Transverse colon (tissue), 4 donors: Measurements from ENCODE around the gene AGPAT2. TPM values are rescaled to one million over a fixed set of nuclear protein-coding genes. Genes with fewer than 3 reads are reported as not detected.

Source experiments
- DNase-seq: peaks from one replicate; pipeline ENCODE4 v3.0.0-alpha.2; 2019
- H3K27ac ChIP-seq, 4 donors: fragments of 200-600 bp; sonication (generic); 2 replicates each; pipeline ENCODE4 v1.5.1; 2016 to 2018; ENCODE audit warnings: inconsistent platforms in 4 of 4
- H3K27me3 ChIP-seq: fragments of 200-600 bp; sonication (generic); 2 replicates; pipeline ENCODE4 v1.5.1; 2017; ENCODE audit warnings: inconsistent platforms
- H3K36me3 ChIP-seq, 4 donors: fragments of 200-600 bp; sonication (generic); 2 replicates each; pipeline ENCODE4 v1.5.1; 2017 to 2019; ENCODE audit warnings: inconsistent platforms in 4 of 4
- H3K4me1 ChIP-seq, 4 donors: fragments of 200-600 bp; sonication (generic); 2 replicates each; pipeline ENCODE4 v1.5.1; 2017 to 2020; ENCODE audit warnings: inconsistent platforms in 4 of 4
- H3K4me3 ChIP-seq, 4 donors: fragments of 200-600 bp; sonication (generic); 1 replicate in 1 of 4; 2 replicates in 3 of 4; pipeline versions ENCODE4 v1.5.1 to v1.6.1; 2017 to 2019; ENCODE audit warnings: inconsistent platforms in 4 of 4
- H3K9me3 ChIP-seq, 2 donors: fragments of 200-600 bp; sonication (generic); 2 replicates each; pipeline ENCODE4 v1.5.1; 2017 to 2019; ENCODE audit warnings: inconsistent platforms in 2 of 2
- EP300 ChIP-seq: sonication (generic); formaldehyde crosslinking; IDR thresholded peaks from one replicate; pipeline ENCODE4 v1.6.1; 2017; ENCODE audit warnings: antibody characterized with exemption, low read depth
- POLR2A ChIP-seq: fragments of 450-650 bp; IDR thresholded peaks from one replicate; pipeline ENCODE4 v1.6.1; 2016; ENCODE audit warnings: antibody characterized with exemption, mild to moderate bottlenecking, moderate library complexity
- POLR2AphosphoS5 ChIP-seq, 3 donors: sonication (generic); formaldehyde crosslinking; IDR thresholded peaks; one replicate each; pipeline ENCODE4 v1.6.1; 2016; ENCODE audit warnings: antibody characterized with exemption in 3 of 3
- WGBS, 2 donors: methylation state at CpG; one replicate each; pipeline ENCODE4 v1.1.5; 2018; ENCODE audit warnings: low coverage in 1 of 2; 5-methylcytosine and 5-hydroxymethylcytosine counted together
- in situ Hi-C, 4 donors: fragments of 200-750 bp; cut with MboI; loops; one replicate each; pipeline versions ENCODE4 v1.15.0 to v1.15.1; 2017; ENCODE audit warnings: low sequenced_read_pairs in 3 of 4, low pct_ligation_motif_present in 1 of 4, low pct_unique_long_range_greater_than_20kb in 1 of 4
- intact Hi-C: fragments of 100-400 bp; cut with DNase I; formaldehyde crosslinking; loops from one replicate; pipeline ENCODE4 v1.15.1; 2023; ENCODE audit warnings: low total_unique reads
- total RNA-seq, 4 donors: library from RNA; depleted of rRNA; stranded (reverse); fragments of >200 nt; gene quantifications; one replicate each; pipeline ENCODE4 v1.1.0, GENCODE V29; 2016
- TF ChIP-seq, protein P1 (sequence below), 5 experiments: fragments of 200-600 bp in 3 of 5; fragments of 450-650 bp in 2 of 5; sonication (generic) in 3 of 5; IDR thresholded peaks; 1 replicate in 2 of 5; 2 replicates in 3 of 5; pipeline ENCODE4 v1.5.1; 2016 to 2017; ENCODE audit warnings: antibody characterized with exemption in 5 of 5, inconsistent platforms in 3 of 5, mild to moderate bottlenecking in 2 of 5, moderate library complexity in 1 of 5

Gene AGPAT2
- total RNA-seq, 4 donors from 2014 or later, result 245 to 441 (median 290) TPM

DNA sequence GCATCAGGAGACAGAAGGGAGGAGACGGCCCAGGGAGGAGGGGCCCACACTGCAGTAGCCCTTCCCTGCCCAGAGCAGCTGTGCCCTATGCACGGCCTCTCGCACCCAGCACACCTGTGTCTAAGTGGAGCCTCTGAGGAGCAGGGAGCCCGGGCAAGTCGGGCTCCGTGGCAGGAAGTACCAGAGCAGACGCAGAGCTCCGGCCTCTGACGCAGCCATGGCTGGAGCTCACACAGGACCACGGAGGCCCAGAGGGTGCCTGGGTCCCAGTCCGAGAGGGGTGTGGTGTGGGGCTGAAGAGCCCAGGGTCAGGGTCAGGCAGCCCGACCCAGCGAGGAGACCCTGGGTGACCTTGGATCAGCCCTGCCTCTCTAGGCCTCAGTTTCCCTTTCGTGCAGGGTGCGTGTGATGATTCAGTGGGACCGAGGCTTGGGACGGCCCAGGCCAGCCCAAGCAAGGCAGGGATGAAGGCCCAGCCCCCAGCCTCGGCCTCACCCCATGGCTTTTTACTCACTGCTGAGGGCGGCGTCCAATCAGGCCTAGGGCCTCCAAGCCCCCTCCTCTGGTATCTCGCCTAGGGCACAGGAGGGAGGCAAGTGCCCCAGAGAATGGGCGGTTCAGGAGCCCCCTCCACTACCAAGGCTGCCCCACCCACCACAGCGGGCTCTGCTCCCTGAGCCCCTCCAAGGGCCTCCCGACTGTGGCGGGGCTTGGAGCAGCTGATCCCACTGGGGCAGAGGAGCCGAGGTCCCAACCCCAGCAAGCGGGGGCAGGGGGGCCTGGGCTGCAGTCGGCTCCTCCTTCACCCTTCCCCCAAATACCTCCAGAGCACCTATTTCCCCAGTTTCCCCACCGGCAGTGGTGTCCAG is 4.3 kb upstream of the AGPAT2 start:
- Histone ChIP-seq H3K36me3 (no peaks in the 10 kb centered on the region), H3K27me3 (no peaks in the 10 kb centered on the region), H3K9me3 (no peaks in the 10 kb centered on the region), H3K27ac (no peak overlapping the region), H3K4me1 (peaks cover 38 to 81% (median 65%) of the 10 kb centered on the region in 4 donors), H3K4me3 (no peak overlapping the region)
- 86% methylated on average over 27 of the region's 29 CpGs; no CpG with 5 or more reads in 1 of the 2 donors for WGBS, 2 donors
- no peak for DNase-seq
- intact Hi-C loops, result no loop called here
- in situ Hi-C loops, result no loop called here
- TF ChIP-seq POLR2AphosphoS5 (IDR thresholded peaks at IDR 0.05), result no peak
- TF ChIP-seq, protein P1, sequence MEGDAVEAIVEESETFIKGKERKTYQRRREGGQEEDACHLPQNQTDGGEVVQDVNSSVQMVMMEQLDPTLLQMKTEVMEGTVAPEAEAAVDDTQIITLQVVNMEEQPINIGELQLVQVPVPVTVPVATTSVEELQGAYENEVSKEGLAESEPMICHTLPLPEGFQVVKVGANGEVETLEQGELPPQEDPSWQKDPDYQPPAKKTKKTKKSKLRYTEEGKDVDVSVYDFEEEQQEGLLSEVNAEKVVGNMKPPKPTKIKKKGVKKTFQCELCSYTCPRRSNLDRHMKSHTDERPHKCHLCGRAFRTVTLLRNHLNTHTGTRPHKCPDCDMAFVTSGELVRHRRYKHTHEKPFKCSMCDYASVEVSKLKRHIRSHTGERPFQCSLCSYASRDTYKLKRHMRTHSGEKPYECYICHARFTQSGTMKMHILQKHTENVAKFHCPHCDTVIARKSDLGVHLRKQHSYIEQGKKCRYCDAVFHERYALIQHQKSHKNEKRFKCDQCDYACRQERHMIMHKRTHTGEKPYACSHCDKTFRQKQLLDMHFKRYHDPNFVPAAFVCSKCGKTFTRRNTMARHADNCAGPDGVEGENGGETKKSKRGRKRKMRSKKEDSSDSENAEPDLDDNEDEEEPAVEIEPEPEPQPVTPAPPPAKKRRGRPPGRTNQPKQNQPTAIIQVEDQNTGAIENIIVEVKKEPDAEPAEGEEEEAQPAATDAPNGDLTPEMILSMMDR (IDR thresholded peaks at IDR 0.05), result no peak
- TF ChIP-seq EP300, result no peak
- no peak for TF ChIP-seq POLR2A

GRCh38 chr9:136690806-136691261 is 3.6 kb upstream of the AGPAT2 start:
- WGBS, 2 donors, result 80% methylated on average over 15 of the region's 15 CpGs; no CpG with 5 or more reads in 1 of the 2 donors
- Histone ChIP-seq H3K4me3 (no peak overlapping the region), H3K9me3 (no peaks in the 10 kb centered on the region), H3K36me3 (no peaks in the 10 kb centered on the region), H3K27ac (peak overlapping the region in 2 of 4 donors; percentile 40 to 62), H3K27me3 (no peaks in the 10 kb centered on the region), H3K4me1 (peaks cover 43 to 83% (median 65%) of the 10 kb centered on the region in 4 donors)
- no peak for TF ChIP-seq POLR2AphosphoS5 (IDR thresholded peaks at IDR 0.05)
- TF ChIP-seq, protein P1 (IDR thresholded peaks at IDR 0.05), result no peak
- TF ChIP-seq POLR2A, result no peak
- no peak for DNase-seq
- in situ Hi-C loops, result no loop called here
- intact Hi-C loops, result no loop called here

- 88% methylated on average over 25 of the region's 25 CpGs; no CpG with 5 or more reads in 1 of the 2 donors for WGBS, 2 donors
- in situ Hi-C loops (no loop called here), intact Hi-C loops (no loop called here)
- peaks cover 48 to 83% (median 65%) of the 10 kb centered on the region in 4 donors for H3K4me1 ChIP-seq
- peak overlapping the region in 3 of 4 donors; percentile 27 to 62 (median 40) for H3K27ac ChIP-seq
- no peak for DNase-seq
- H3K36me3 ChIP-seq, result no peaks in the 10 kb centered on the region
- H3K9me3 ChIP-seq, result no peaks in the 10 kb centered on the region
- no peaks in the 10 kb centered on the region for H3K27me3 ChIP-seq
- TF ChIP-seq EP300 (no peak), POLR2A (no peak), POLR2AphosphoS5 (IDR thresholded peaks at IDR 0.05) (no peak)
- TF ChIP-seq, protein P1 (IDR thresholded peaks at IDR 0.05), result no peak
- H3K4me3 ChIP-seq, result no peak overlapping the region
These were observed 3.0 kb upstream of the AGPAT2 start for GRCh38 chr9:136690104-136690805.

GRCh38 chr9:136689108-136689460 is 1.8 kb upstream of the AGPAT2 start:
- in situ Hi-C loops (no loop called here), intact Hi-C loops (loop anchor here (5.0 kb wide), 1 partner anchor 38 kb away; no protein-coding TSS in a partner anchor)
- no peaks in the 10 kb centered on the region for H3K36me3 ChIP-seq
- H3K4me3 ChIP-seq, result no peak overlapping the region
- TF ChIP-seq, protein P1 (IDR thresholded peaks at IDR 0.05), result no peak
- TF ChIP-seq POLR2A, result no peak
- TF ChIP-seq POLR2AphosphoS5 (IDR thresholded peaks at IDR 0.05), result no peak
- no peak for TF ChIP-seq EP300
- no peak for DNase-seq
- peaks cover 42 to 80% (median 57%) of the 10 kb centered on the region in 4 donors for H3K4me1 ChIP-seq
- no peaks in the 10 kb centered on the region for H3K27me3 ChIP-seq
- 70 to 71% methylated on average over 6 to 7 of the region's 7 CpGs for WGBS, 2 donors
- H3K27ac ChIP-seq, result peak overlapping the region in 3 of 4 donors; percentile 88 to 91 (median 90)
- no peaks in the 10 kb centered on the region for H3K9me3 ChIP-seq
